Testis (tissue), 3 donors: ENCODE data around the gene ADAMTSL1. TPM values are rescaled to one million over a fixed set of nuclear protein-coding genes. Genes with fewer than 3 reads are reported as not detected.

ENCODE experiments used
- DNase-seq: peaks from one replicate; pipeline ENCODE4 v3.0.0-alpha.2; 2019
- H3K27ac ChIP-seq, 2 donors: fragments of 200-600 bp; sonication (generic); one replicate each; pipeline ENCODE4 v1.5.1; 2019
- H3K27me3 ChIP-seq: fragments of 200-600 bp; sonication (generic); one replicate; pipeline ENCODE4 v1.5.1; 2019
- H3K36me3 ChIP-seq: fragments of 200-600 bp; sonication (generic); one replicate; pipeline ENCODE4 v1.5.1; 2017; ENCODE audit warnings: low read depth; ENCODE audit errors: missing control alignments
- H3K4me1 ChIP-seq: fragments of 200-600 bp; sonication (generic); one replicate; pipeline ENCODE4 v1.5.1; 2019
- H3K4me3 ChIP-seq, 2 donors: fragments of 200-600 bp; sonication (generic); one replicate each; pipeline ENCODE4 v1.5.1; 2017 to 2019
- H3K9me3 ChIP-seq: fragments of 200-600 bp; sonication (generic); one replicate; pipeline ENCODE4 v1.5.1; 2017
- POLR2A ChIP-seq: fragments of 450-650 bp; IDR thresholded peaks from one replicate; pipeline ENCODE4 v1.6.1; 2017; ENCODE audit warnings: antibody characterized with exemption, mild to moderate bottlenecking, moderate library complexity
- WGBS, 2 donors: methylation state at CpG; one replicate each; pipeline ENCODE4 v1.1.5; 2018; 5-methylcytosine and 5-hydroxymethylcytosine counted together
- intact Hi-C: fragments of 100-400 bp; cut with DNase I; formaldehyde crosslinking; loops from one replicate; pipeline ENCODE4 v1.15.1; 2023; ENCODE audit warnings: low total_unique reads
- polyA plus RNA-seq: library from polyadenylated mRNA; stranded (reverse); fragments of 350-450 nt; fragmentation: Illumina TruSeq; extraction: RNeasy Lipid Tissue Mini Kit (QIAGEN cat#74804); gene quantifications from one replicate; pipeline ENCODE4 v1.2.3, GENCODE V29; 2014; ENCODE audit warnings: low read depth, low replicate concordance; ENCODE audit not compliant: insufficient read depth
- total RNA-seq, 2 donors: library from RNA; depleted of rRNA; stranded (reverse); fragments of >200 nt; gene quantifications; one replicate each; pipeline ENCODE4 v1.2.3, GENCODE V29; 2016
- TF ChIP-seq, protein P1 (sequence below), 3 experiments: fragments of 450-650 bp in 2 of 3; fragments of 200-600 bp in 1 of 3; sonication (generic) in 1 of 3; IDR thresholded peaks; one replicate each; pipeline ENCODE4 v1.5.1; 2016 to 2019; ENCODE audit warnings: antibody characterized with exemption in 3 of 3, mild to moderate bottlenecking in 2 of 3, moderate library complexity in 1 of 3

ADAMTSL1 gene
- total and polyA plus RNA-seq, 3 donors from 2014 or later = 4.7 to 12.3 (median 6.7) TPM

DNA sequence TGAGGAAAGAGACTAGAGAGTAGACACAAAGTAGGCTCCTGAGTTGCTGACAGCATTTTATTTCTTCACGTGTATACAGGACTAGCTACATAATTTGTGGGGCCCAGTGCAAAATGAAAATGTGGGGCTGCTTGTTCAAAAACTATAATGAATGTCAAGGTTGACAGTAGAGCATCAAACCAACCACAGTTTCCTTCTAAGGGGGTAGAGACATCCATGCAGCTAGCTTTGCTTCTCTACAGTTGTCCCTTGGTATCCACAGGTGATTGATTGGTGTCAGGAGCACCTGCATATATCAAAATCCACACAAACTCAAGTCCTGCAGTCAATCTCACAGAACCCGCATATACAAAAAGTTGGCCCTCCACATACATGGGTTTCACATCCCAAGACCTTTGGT, 429.5 kb downstream of the ADAMTSL1 start:
- H3K9me3 ChIP-seq = no peaks in the 10 kb centered on the region

GRCh38 chr9:18905028-18905882, 431.3 kb downstream of the ADAMTSL1 start:
- no peaks in the 10 kb centered on the region for H3K36me3 ChIP-seq
- no peak overlapping the region for H3K27ac ChIP-seq
- H3K27me3 ChIP-seq = no peaks in the 10 kb centered on the region
- no peak for DNase-seq
- H3K4me1 ChIP-seq = no peaks in the 10 kb centered on the region
- intact Hi-C loops = no loop called here
- no peak for TF ChIP-seq POLR2A
- TF ChIP-seq, protein P1, sequence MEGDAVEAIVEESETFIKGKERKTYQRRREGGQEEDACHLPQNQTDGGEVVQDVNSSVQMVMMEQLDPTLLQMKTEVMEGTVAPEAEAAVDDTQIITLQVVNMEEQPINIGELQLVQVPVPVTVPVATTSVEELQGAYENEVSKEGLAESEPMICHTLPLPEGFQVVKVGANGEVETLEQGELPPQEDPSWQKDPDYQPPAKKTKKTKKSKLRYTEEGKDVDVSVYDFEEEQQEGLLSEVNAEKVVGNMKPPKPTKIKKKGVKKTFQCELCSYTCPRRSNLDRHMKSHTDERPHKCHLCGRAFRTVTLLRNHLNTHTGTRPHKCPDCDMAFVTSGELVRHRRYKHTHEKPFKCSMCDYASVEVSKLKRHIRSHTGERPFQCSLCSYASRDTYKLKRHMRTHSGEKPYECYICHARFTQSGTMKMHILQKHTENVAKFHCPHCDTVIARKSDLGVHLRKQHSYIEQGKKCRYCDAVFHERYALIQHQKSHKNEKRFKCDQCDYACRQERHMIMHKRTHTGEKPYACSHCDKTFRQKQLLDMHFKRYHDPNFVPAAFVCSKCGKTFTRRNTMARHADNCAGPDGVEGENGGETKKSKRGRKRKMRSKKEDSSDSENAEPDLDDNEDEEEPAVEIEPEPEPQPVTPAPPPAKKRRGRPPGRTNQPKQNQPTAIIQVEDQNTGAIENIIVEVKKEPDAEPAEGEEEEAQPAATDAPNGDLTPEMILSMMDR (IDR thresholded peaks at IDR 0.05) = no peak
- whole genome bisulfite sequencing, 2 donors = 85 to 89% methylated on average over 11 of the region's 11 CpGs
- no peaks in the 10 kb centered on the region for H3K9me3 ChIP-seq
- H3K4me3 ChIP-seq = no peak overlapping the region

More for the DNA sequence above, 429.5 kb downstream of the ADAMTSL1 start:
- Histone ChIP-seq H3K36me3 (no peaks in the 10 kb centered on the region), H3K27me3 (no peaks in the 10 kb centered on the region), H3K4me3 (no peak overlapping the region), H3K27ac (no peak overlapping the region), H3K4me1 (no peaks in the 10 kb centered on the region)
- TF ChIP-seq, protein P1 (IDR thresholded peaks at IDR 0.05) = no peak
- intact Hi-C loops = no loop called here
- no peak for DNase-seq
- 92 to 96% methylated on average over 2 of the region's 2 CpGs for WGBS, 2 donors

DNA sequence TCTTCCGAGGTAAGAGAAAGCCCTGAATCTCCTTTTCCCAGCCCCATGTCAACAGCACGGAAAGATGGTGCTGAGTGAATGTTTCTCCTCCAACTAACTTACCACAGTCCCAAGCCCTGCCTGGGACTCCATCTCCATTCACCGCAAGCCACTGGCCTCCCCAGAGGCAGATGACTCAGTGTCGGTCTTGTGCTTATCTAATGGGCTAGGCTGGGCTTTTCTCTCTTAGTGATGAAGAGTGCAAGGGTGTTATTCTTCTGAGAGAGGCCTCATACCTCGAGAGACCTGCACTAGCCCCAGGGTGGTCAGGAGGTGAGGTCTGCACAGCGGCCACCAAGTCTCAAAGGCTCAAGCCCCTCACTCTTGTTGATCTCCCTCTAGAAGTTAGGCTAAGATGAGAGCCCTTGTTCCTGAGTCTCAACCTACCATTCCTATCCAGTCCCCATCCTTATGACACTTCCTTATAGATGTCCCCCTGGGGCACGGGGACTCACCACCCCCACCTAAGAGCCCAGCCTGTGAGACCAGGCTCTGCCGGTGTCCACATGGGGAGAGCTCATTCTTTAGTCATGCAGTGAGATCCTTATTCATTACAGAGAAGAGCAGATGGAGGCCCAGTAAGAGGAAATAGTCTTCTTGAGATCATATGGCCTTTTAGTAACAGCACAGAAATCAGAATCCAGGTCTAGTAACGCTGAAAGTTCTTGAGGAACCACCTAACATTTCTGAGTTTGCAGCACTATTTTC, 432.1 kb downstream of the ADAMTSL1 start:
- intact Hi-C loops = no loop called here
- no peaks in the 10 kb centered on the region for H3K27me3 ChIP-seq
- H3K4me3 ChIP-seq = no peak overlapping the region
- no peak for DNase-seq
- no peak overlapping the region for H3K27ac ChIP-seq
- H3K36me3 ChIP-seq = no peaks in the 10 kb centered on the region
- no peaks in the 10 kb centered on the region for H3K9me3 ChIP-seq
- TF ChIP-seq, protein P1 (IDR thresholded peaks at IDR 0.05) = no peak
- no peak for TF ChIP-seq POLR2A
- 84 to 95% methylated on average over 8 to 9 of the region's 9 CpGs for WGBS, 2 donors
- H3K4me1 ChIP-seq = no peaks in the 10 kb centered on the region

DNA sequence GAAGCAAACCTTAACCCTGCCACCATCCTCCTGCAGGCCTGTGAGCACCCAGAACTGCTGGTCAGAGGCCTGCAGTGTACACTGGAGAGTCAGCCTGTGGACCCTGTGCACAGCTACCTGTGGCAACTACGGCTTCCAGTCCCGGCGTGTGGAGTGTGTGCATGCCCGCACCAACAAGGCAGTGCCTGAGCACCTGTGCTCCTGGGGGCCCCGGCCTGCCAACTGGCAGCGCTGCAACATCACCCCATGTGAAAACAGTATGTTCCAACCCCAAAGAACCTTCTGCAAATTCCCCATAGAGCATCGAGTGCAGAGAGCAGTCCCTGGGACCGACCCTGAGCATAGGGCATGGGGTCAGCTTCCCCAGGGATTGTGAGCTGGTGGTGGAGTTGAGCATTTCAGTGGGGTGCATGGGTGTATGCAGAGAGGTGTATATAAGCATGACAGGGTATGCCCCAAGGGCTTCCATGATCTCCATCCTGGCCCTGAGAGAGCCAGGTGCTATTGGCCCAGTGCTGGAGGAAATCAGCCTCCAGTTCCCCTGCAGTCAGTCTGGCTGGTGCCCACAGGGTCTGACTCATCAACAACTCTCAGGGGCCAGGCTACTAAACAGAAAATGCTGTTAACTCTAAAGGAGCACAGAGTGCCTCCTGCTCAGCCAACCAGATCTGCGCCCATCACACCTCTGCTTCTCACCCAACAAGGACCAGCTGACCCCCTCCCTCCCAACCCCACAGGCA, 432.9 kb downstream of the ADAMTSL1 start:
- 48 to 82% methylated on average over 3 to 9 of the region's 9 CpGs for WGBS, 2 donors
- no peak overlapping the region for H3K4me3 ChIP-seq
- no peak for DNase-seq
- TF ChIP-seq, protein P1 (IDR thresholded peaks at IDR 0.05) = no peak
- TF ChIP-seq POLR2A = no peak
- no peaks in the 10 kb centered on the region for H3K9me3 ChIP-seq
- H3K27ac ChIP-seq = no peak overlapping the region
- intact Hi-C loops = no loop called here
- H3K27me3 ChIP-seq = no peaks in the 10 kb centered on the region
- H3K36me3 ChIP-seq = no peaks in the 10 kb centered on the region
- no peaks in the 10 kb centered on the region for H3K4me1 ChIP-seq
